DOHH2 (cell line): ENCODE results near the gene LRP8.

ENCODE experiments used
- H3F3A ChIP-seq: fragments of 200-600 bp; sonication (generic), shearing (Covaris generic); 2 replicates; pipeline ENCODE4 v1.6.0; 2016; ENCODE audit warnings: antibody characterized with exemption, mild to moderate bottlenecking; ENCODE audit not compliant: control insufficient read depth, insufficient read depth
- H3K27ac ChIP-seq: fragments of 200-600 bp; sonication (generic); 2 replicates; pipeline ENCODE4 v1.5.1; 2014; ENCODE audit warnings: low read depth, mild to moderate bottlenecking, low read length, moderate library complexity
- H3K27me3 ChIP-seq: fragments of 200-600 bp; sonication (generic); 2 replicates; pipeline ENCODE4 v1.6.1; 2014; ENCODE audit warnings: mild to moderate bottlenecking, low read length, mixed read lengths; ENCODE audit not compliant: control insufficient read depth
- H3K36me3 ChIP-seq: fragments of 200-600 bp; sonication (generic); 2 replicates; pipeline ENCODE4 v1.6.1; 2014; ENCODE audit warnings: mild to moderate bottlenecking, low read length, moderate library complexity, mixed read lengths; ENCODE audit not compliant: control insufficient read depth
- H3K4me1 ChIP-seq: fragments of 200-600 bp; sonication (generic); 2 replicates; pipeline ENCODE4 v1.6.1; 2014; ENCODE audit warnings: mild to moderate bottlenecking, low read length, mixed read lengths; ENCODE audit not compliant: control insufficient read depth
- H3K4me2 ChIP-seq: fragments of 200-600 bp; sonication (generic); 2 replicates; pipeline ENCODE4 v1.6.0; 2014; ENCODE audit warnings: mild to moderate bottlenecking, low read length, moderate library complexity
- H3K4me3 ChIP-seq: fragments of 200-600 bp; sonication (generic); 2 replicates; pipeline ENCODE4 v1.5.1; 2014; ENCODE audit warnings: mild to moderate bottlenecking, low read length, mixed read lengths
- H3K79me2 ChIP-seq: fragments of 200-600 bp; sonication (generic); 2 replicates; pipeline ENCODE4 v1.6.1; 2014; ENCODE audit warnings: mild to moderate bottlenecking, low read length, mixed read lengths; ENCODE audit not compliant: control insufficient read depth
- H3K9me2 ChIP-seq: fragments of 200-600 bp; sonication (generic); replicated peaks from 2 replicates; pipeline ENCODE4 v1.6.1; 2014; ENCODE audit warnings: mild to moderate bottlenecking, low read length, mixed read lengths; ENCODE audit not compliant: control insufficient read depth
- H3K9me3 ChIP-seq: fragments of 200-600 bp; sonication (generic); 2 replicates; pipeline ENCODE4 v1.6.1; 2014; ENCODE audit warnings: antibody characterized with exemption, low read length, mixed read lengths; ENCODE audit not compliant: control insufficient read depth, insufficient read depth
- H4K20me1 ChIP-seq: fragments of 200-600 bp; sonication (generic); 2 replicates; pipeline ENCODE4 v1.6.0; 2014; ENCODE audit warnings: low read depth, mild to moderate bottlenecking, antibody characterized with exemption, low read length, moderate library complexity; ENCODE audit not compliant: control insufficient read depth, insufficient read depth
- EZH2phosphoT487 ChIP-seq: fragments of 200-600 bp; sonication (generic); IDR thresholded peaks from 2 replicates; pipeline ENCODE4 v1.6.1; 2017; ENCODE audit warnings: borderline replicate concordance, mild to moderate bottlenecking, antibody characterized with exemption, low read length, moderate library complexity, mixed read lengths
- TF ChIP-seq, protein P1 (sequence below): fragments of 200-600 bp; sonication (generic); IDR thresholded peaks from one replicate; pipeline ENCODE4 v1.5.1; 2014; ENCODE audit warnings: antibody characterized with exemption, mild to moderate bottlenecking, low read depth, low read length; ENCODE audit not compliant: poor library complexity, severe bottlenecking

The LRP8 gene

DNA sequence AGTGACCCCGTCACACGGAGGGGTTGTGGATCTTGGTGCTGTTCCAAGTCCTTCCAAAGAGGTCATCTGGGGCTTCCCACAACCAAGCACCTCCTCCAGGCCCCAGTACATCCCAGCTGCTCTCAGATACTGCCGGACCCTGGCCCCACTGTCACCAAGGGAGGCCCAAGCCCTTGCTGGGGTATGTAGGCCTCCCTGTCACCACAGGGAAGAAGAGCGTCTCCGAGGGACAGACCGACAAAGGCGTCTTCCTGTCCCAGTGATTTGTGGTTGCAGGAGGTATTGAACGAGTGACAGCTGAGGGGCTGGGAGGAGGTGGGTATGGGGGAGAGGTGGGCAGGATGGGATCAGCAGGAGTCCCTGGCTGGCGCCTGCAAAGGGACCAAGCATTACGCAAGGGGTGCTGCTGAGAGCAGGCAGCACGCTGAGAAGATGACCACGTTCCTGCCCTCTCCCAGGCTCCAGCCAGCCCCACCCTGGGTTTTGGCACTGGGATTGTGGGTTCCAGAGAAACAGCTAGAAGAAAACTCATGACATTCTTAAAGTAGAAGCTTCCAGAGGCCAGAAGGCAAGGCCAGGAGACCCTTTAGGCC lies 29.7 kb downstream of the LRP8 start:
- Histone ChIP-seq H3K4me1 (peaks cover 4% of the 10 kb centered on the region; the same call in 1 of the 2 replicates), H3K27me3 (no peaks in the 10 kb centered on the region), H3K79me2 (peaks cover 97% of the 10 kb centered on the region), H3K27ac (no peak overlapping the region), H4K20me1 (peaks cover 1% of the 10 kb centered on the region; the same call in 1 of the 2 replicates), H3K4me2 (no peak overlapping the region), H3K36me3 (peaks cover 2% of the 10 kb centered on the region; the same call in 1 of the 2 replicates), H3K9me2 (no peaks in the 10 kb centered on the region), H3F3A (no peaks in the 10 kb centered on the region), H3K9me3 (no peaks in the 10 kb centered on the region), H3K4me3 (no peak overlapping the region)
- TF ChIP-seq, protein P1, sequence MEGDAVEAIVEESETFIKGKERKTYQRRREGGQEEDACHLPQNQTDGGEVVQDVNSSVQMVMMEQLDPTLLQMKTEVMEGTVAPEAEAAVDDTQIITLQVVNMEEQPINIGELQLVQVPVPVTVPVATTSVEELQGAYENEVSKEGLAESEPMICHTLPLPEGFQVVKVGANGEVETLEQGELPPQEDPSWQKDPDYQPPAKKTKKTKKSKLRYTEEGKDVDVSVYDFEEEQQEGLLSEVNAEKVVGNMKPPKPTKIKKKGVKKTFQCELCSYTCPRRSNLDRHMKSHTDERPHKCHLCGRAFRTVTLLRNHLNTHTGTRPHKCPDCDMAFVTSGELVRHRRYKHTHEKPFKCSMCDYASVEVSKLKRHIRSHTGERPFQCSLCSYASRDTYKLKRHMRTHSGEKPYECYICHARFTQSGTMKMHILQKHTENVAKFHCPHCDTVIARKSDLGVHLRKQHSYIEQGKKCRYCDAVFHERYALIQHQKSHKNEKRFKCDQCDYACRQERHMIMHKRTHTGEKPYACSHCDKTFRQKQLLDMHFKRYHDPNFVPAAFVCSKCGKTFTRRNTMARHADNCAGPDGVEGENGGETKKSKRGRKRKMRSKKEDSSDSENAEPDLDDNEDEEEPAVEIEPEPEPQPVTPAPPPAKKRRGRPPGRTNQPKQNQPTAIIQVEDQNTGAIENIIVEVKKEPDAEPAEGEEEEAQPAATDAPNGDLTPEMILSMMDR, result no peak
- TF ChIP-seq EZH2phosphoT487, result no peak

DNA sequence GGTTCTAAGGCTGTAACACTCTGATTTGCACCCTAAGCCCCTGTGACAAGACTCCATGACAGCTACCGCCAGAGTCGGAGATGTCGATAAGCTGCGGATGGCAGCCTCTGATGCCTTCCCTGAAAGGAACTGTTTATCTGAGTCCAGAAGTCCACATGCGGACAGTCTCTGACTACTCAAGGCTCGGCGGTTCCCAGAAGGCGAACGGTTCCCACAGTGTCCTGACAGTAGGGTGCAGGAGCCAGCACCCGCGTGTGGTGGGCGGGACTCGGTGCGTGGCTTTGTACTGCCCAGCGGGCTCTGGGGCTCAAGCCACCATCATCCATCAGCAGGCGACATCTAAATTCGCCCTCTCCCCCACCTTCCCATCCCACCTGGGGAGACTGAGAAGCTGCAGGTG lies 30.7 kb downstream of the LRP8 start:
- Histone ChIP-seq H3K4me2 (no peak overlapping the region), H3K9me2 (no peaks in the 10 kb centered on the region), H3K9me3 (no peaks in the 10 kb centered on the region), H3K4me1 (peaks cover 4% of the 10 kb centered on the region; the same call in 1 of the 2 replicates), H3K4me3 (no peak overlapping the region), H3F3A (no peaks in the 10 kb centered on the region), H3K27ac (no peak overlapping the region), H3K27me3 (no peaks in the 10 kb centered on the region), H3K36me3 (peaks cover 6% of the 10 kb centered on the region; the same call in 1 of the 2 replicates), H3K79me2 (peaks cover 97% of the 10 kb centered on the region), H4K20me1 (peaks cover 10% of the 10 kb centered on the region; the same call in 1 of the 2 replicates)
- TF ChIP-seq EZH2phosphoT487, result no peak

DNA sequence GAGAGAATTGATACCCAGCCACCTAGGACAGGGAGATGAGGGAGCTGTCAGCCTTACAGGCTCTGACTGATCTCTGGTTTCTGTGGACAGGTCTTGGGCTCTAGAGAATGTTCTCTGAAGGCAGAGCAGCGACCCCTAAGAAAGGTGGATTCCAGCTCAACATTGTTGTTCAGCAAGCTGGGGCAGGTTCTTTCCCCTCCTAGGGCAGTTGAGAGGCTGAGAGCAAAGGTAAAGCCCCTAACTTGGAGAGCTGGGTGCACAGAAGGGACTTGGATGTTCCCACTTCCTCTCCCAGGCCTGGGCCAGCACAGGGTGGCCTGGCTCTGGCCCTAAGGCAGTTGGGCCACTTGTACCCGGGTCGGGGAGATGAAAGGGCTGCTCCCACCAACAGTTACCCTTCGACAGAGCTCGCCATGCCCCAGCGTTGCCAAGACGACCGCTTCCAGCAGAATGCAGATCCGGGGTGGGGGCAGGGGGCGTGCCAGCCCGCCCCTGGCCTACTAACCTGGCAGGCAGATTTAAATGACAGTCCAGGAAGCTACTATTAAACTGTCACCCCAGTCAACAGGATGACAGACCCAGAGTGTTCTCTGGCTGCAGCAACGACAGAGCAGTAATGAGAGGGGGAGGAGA lies 31.6 kb downstream of the LRP8 start:
- H3K4me1 ChIP-seq, result peaks cover 4% of the 10 kb centered on the region; the same call in 1 of the 2 replicates
- no peak for TF ChIP-seq EZH2phosphoT487
- TF ChIP-seq, protein P1, result no peak
- no peaks in the 10 kb centered on the region for H3K9me2 ChIP-seq
- H3K79me2 ChIP-seq, result peaks cover 94% of the 10 kb centered on the region
- no peak overlapping the region for H3K4me3 ChIP-seq
- peaks cover 13% of the 10 kb centered on the region for H3K36me3 ChIP-seq
- no peaks in the 10 kb centered on the region for H3K9me3 ChIP-seq
- H3K27me3 ChIP-seq, result no peaks in the 10 kb centered on the region
- no peaks in the 10 kb centered on the region for H3F3A ChIP-seq
- H3K27ac ChIP-seq, result no peak overlapping the region
- peaks cover 16% of the 10 kb centered on the region; the same call in 1 of the 2 replicates for H4K20me1 ChIP-seq
- H3K4me2 ChIP-seq, result no peak overlapping the region

DNA sequence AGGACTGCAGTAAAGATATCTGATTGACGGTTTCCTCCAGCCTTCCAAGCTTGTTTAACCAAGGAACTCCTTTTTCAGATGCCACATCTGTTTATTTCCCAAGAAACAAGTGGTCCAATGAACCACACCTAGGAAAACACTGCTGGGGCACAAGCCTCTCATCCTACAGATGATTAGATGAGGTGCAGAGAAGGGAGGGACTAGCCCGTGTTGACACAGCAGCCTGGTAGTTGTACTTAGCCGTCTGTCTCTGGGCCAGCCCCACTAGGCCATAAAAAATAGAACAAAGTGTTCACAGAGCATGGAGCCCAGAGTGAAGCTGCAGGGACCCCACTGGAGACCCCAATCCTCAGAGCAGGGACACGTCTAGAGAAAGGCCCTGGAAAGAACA lies 32.1 kb downstream of the LRP8 start:
- Histone ChIP-seq H3K36me3 (peaks cover 16% of the 10 kb centered on the region), H4K20me1 (peaks cover 16% of the 10 kb centered on the region; the same call in 1 of the 2 replicates), H3K4me2 (no peak overlapping the region), H3K9me2 (no peaks in the 10 kb centered on the region), H3F3A (no peaks in the 10 kb centered on the region), H3K79me2 (peaks cover 90% of the 10 kb centered on the region), H3K4me1 (peaks cover 4% of the 10 kb centered on the region; the same call in 1 of the 2 replicates), H3K9me3 (no peaks in the 10 kb centered on the region), H3K4me3 (no peak overlapping the region), H3K27ac (no peak overlapping the region), H3K27me3 (no peaks in the 10 kb centered on the region)
- TF ChIP-seq EZH2phosphoT487, result no peak
- TF ChIP-seq, protein P1, result no peak
